ENCODE results near the gene IL17RA. TPM values are rescaled to one million over a fixed set of nuclear protein-coding genes. Genes with fewer than 3 reads are reported as not detected.

The IL17RA gene
- total RNA-seq, 1 experiment from 2014 or later = 11.7 TPM

DNA sequence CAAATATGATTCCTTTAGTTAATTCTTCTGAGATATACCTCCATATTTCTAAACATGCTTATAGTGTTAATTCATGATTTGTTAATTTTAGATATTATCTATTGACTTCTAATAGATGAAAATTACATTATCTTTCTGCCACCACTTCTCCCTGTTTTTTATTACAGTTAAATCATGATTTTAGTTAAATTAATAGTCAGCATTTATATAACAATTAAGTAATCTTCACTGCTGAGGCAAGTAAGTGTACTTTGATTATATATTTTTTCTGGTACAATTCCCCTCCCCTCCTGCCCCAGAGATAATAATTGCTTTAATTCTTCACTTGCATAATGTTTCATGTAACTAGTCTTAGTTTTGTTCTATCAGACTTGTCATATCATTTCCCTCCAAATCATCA is 5.8 kb downstream of the IL17RA start:
- H3K27me3 ChIP-seq (ENCODE audit: control insufficient read depth, insufficient read depth, low read length) = no peaks in the 10 kb centered on the region
- H3K4me1 ChIP-seq (ENCODE audit: control insufficient read depth, insufficient read depth, low read length) = peaks cover 6% of the 10 kb centered on the region
- BruUV-seq (replicated peaks) = no TSS peak
- no peak overlapping the region for H3K4me3 ChIP-seq (ENCODE audit: low read depth in 2 of 2, low read length in 2 of 2)
- ChIA-PET POLR2A (no interaction called here), CTCF (no interaction called here)
- ATAC-seq = no peak
- in situ Hi-C loops (cut with HindIII; ENCODE audit: low pct_unique_long_range_greater_than_20kb, low sequenced_read_pairs) = no loop called here
- H3K9me3 ChIP-seq (ENCODE audit: control insufficient read depth, insufficient read depth, low read depth, low read length) = no peaks in the 10 kb centered on the region
- no peaks in the 10 kb centered on the region for H3K36me3 ChIP-seq (ENCODE audit: control insufficient read depth, insufficient read depth, low read length)
- no peak overlapping the region for H3K27ac ChIP-seq (ENCODE audit: low read length)
- no peak for TF ChIP-seq TCF7L2 (IDR thresholded peaks at IDR 0.05; ENCODE audit: low read depth, low read length)
- TF ChIP-seq, protein P1, sequence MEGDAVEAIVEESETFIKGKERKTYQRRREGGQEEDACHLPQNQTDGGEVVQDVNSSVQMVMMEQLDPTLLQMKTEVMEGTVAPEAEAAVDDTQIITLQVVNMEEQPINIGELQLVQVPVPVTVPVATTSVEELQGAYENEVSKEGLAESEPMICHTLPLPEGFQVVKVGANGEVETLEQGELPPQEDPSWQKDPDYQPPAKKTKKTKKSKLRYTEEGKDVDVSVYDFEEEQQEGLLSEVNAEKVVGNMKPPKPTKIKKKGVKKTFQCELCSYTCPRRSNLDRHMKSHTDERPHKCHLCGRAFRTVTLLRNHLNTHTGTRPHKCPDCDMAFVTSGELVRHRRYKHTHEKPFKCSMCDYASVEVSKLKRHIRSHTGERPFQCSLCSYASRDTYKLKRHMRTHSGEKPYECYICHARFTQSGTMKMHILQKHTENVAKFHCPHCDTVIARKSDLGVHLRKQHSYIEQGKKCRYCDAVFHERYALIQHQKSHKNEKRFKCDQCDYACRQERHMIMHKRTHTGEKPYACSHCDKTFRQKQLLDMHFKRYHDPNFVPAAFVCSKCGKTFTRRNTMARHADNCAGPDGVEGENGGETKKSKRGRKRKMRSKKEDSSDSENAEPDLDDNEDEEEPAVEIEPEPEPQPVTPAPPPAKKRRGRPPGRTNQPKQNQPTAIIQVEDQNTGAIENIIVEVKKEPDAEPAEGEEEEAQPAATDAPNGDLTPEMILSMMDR (IDR thresholded peaks at IDR 0.05) = no peak
- no peak for TF ChIP-seq POLR2AphosphoS5 (IDR thresholded peaks at IDR 0.05; ENCODE audit: low read depth, low read length)
- TF ChIP-seq, protein P2, sequence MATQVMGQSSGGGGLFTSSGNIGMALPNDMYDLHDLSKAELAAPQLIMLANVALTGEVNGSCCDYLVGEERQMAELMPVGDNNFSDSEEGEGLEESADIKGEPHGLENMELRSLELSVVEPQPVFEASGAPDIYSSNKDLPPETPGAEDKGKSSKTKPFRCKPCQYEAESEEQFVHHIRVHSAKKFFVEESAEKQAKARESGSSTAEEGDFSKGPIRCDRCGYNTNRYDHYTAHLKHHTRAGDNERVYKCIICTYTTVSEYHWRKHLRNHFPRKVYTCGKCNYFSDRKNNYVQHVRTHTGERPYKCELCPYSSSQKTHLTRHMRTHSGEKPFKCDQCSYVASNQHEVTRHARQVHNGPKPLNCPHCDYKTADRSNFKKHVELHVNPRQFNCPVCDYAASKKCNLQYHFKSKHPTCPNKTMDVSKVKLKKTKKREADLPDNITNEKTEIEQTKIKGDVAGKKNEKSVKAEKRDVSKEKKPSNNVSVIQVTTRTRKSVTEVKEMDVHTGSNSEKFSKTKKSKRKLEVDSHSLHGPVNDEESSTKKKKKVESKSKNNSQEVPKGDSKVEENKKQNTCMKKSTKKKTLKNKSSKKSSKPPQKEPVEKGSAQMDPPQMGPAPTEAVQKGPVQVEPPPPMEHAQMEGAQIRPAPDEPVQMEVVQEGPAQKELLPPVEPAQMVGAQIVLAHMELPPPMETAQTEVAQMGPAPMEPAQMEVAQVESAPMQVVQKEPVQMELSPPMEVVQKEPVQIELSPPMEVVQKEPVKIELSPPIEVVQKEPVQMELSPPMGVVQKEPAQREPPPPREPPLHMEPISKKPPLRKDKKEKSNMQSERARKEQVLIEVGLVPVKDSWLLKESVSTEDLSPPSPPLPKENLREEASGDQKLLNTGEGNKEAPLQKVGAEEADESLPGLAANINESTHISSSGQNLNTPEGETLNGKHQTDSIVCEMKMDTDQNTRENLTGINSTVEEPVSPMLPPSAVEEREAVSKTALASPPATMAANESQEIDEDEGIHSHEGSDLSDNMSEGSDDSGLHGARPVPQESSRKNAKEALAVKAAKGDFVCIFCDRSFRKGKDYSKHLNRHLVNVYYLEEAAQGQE (IDR thresholded peaks at IDR 0.05; ENCODE audit: insufficient read depth in 1 of 2, low read depth in 2 of 2, low read length in 1 of 2) = no peak
- TF ChIP-seq SIN3A (IDR thresholded peaks at IDR 0.05; ENCODE audit: borderline replicate concordance, insufficient read depth, low read depth, low read length) = no peak
- intact Hi-C loops (cut with micrococcal nuclease; ENCODE audit: unreplicated experiment) = no loop called here
- DNase-seq (ENCODE audit: low read depth, low spot score) = no peak

DNA sequence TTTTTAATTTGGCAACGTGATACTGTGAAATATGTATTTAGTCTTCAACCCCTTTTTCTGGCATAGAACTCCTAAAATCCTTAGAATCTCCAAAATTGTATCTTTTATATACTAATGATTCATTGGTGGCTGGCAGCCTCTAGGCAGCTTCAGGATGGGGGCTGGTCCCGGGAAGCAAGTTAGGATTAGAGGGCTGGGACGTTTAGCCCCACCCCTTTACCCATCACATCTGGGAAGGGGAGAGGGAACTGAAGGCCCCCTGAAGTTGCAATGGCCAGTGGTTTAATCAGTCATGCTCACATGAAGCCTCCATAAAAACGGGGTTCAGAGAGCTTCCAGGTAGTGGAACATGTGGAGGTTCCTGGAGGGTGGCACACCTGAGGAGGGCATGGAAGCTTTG is 7.1 kb downstream of the IL17RA start:
- Histone ChIP-seq H3K36me3 (ENCODE audit: control insufficient read depth, insufficient read depth, low read length) (no peaks in the 10 kb centered on the region), H3K4me1 (ENCODE audit: control insufficient read depth, insufficient read depth, low read length) (no peaks in the 10 kb centered on the region), H3K4me3 (ENCODE audit: low read depth in 2 of 2, low read length in 2 of 2) (no peak overlapping the region), H3K27me3 (ENCODE audit: control insufficient read depth, insufficient read depth, low read length) (no peaks in the 10 kb centered on the region), H3K9me3 (ENCODE audit: control insufficient read depth, insufficient read depth, low read depth, low read length) (no peaks in the 10 kb centered on the region), H3K27ac (ENCODE audit: low read length) (no peak overlapping the region)
- TF ChIP-seq SIN3A (IDR thresholded peaks at IDR 0.05; ENCODE audit: borderline replicate concordance, insufficient read depth, low read depth, low read length) = no peak
- TF ChIP-seq, protein P2 (IDR thresholded peaks at IDR 0.05; ENCODE audit: insufficient read depth in 1 of 2, low read depth in 2 of 2, low read length in 1 of 2) = no peak
- TF ChIP-seq TCF7L2 (IDR thresholded peaks at IDR 0.05; ENCODE audit: low read depth, low read length) = no peak
- TF ChIP-seq POLR2AphosphoS5 (IDR thresholded peaks at IDR 0.05; ENCODE audit: low read depth, low read length) = no peak
- TF ChIP-seq, protein P1 (IDR thresholded peaks at IDR 0.05) = no peak
- DNase-seq (ENCODE audit: low read depth, low spot score) = no peak
- ChIA-PET CTCF (no interaction called here), POLR2A (no interaction called here)
- intact Hi-C loops (cut with micrococcal nuclease; ENCODE audit: unreplicated experiment) (no loop called here), in situ Hi-C loops (cut with HindIII; ENCODE audit: low pct_unique_long_range_greater_than_20kb, low sequenced_read_pairs) (no loop called here)
- BruUV-seq (replicated peaks) = no TSS peak
- no peak for ATAC-seq

Measured in Panc1 (cell line).